Activated CD4-positive, alpha-beta T cell treated with anti-CD3 and anti-CD28 coated beads for 36 hours (primary cell): ENCODE results near the gene FHL3. TPM values are rescaled to one million over a fixed set of nuclear protein-coding genes. Genes with fewer than 3 reads are reported as not detected.
"Not testable (repeated sequence)": the region's sequence is repeated elsewhere in the genome, so short reads cannot be mapped to it uniquely, and the experiment has no call there.

Source experiments
- ATAC-seq: fragments of 200-7000 bp; cut with Tn5 transposase; one replicate; pipeline ENCODE4 v1.10.0; 2021; ENCODE audit warnings: mild to moderate bottlenecking, moderate library complexity
- CTCF ChIA-PET: fragments of 350-600 bp; sonication (Branson Sonifier 250); formaldehyde crosslinking; loops from one replicate; lab custom pipeline; 2021; ENCODE audit warnings: antibody characterized with exemption; lab: Charles Lee
- POLR2A ChIA-PET: fragments of 350-600 bp; sonication (Branson Sonifier 250); formaldehyde crosslinking; loops from one replicate; lab custom pipeline; 2021; ENCODE audit warnings: antibody characterized with exemption, inconsistent platforms; lab: Charles Lee
- DNase-seq: peaks from one replicate; pipeline ENCODE4 v3.0.0-alpha.2; 2020
- H3K27ac Mint-ChIP-seq: one replicate; pipeline ENCODE4 v1.8.0; 2021; ENCODE audit warnings: mixed read lengths
- H3K27me3 Mint-ChIP-seq: one replicate; pipeline ENCODE4 v1.8.0; 2021; ENCODE audit warnings: mixed read lengths
- H3K36me3 Mint-ChIP-seq: one replicate; pipeline ENCODE4 v1.8.0; 2021; ENCODE audit warnings: low read depth, mixed read lengths
- H3K4me1 Mint-ChIP-seq: one replicate; pipeline ENCODE4 v1.8.0; 2021; ENCODE audit warnings: mixed read lengths
- H3K4me3 Mint-ChIP-seq: one replicate; pipeline ENCODE4 v1.8.0; 2021; ENCODE audit warnings: mild to moderate bottlenecking, moderate library complexity, mixed read lengths
- H3K9me3 Mint-ChIP-seq: one replicate; pipeline ENCODE4 v1.8.0; 2021; ENCODE audit warnings: low read depth, mixed read lengths
- intact Hi-C, 2 experiments: fragments of 100-400 bp; cut with DNase I in 1 of 2; cut with micrococcal nuclease in 1 of 2; formaldehyde crosslinking; loops; one replicate each; pipeline versions ENCODE4 v1.14.2 to v1.15.1; 2022 to 2024; cut with DNase I, micrococcal nuclease
- total RNA-seq, 2 experiments: library from RNA; stranded (reverse); gene quantifications; one replicate each; pipeline ENCODE4 v1.2.3, GENCODE V29; 2021

Gene FHL3
- total RNA-seq, 2 experiments from 2014 or later = 21.1 to 23.8 TPM

- H3K36me3 Mint-ChIP-seq, H3K27me3 Mint-ChIP-seq, H3K27ac Mint-ChIP-seq, DNase-seq, ATAC-seq, H3K4me3 Mint-ChIP-seq, H3K9me3 Mint-ChIP-seq: not testable (repeated sequence)
- peaks cover 40% of the 10 kb centered on the region for H3K4me1 Mint-ChIP-seq
- intact Hi-C loops = loop anchor here in 1 of 2 experiments (10.0 kb wide), 1 partner anchor 372 kb away; no protein-coding TSS in a partner anchor
- POLR2A ChIA-PET = interaction anchor here (0.8 kb wide), 1 partner anchor 44 kb away, joined by 6 read pairs; no protein-coding TSS in a partner anchor
- CTCF ChIA-PET = interaction anchor here (0.8 to 1.3 kb wide), 2 partner anchors 9 to 12 kb away, joined by 4 read pairs; no protein-coding TSS in a partner anchor
Measured at GRCh38 chr1:38032992-38033391, 27.7 kb upstream of the FHL3 start.

GRCh38 chr1:38031513-38031866, 26.2 kb upstream of the FHL3 start:
- Mint-ChIP-seq H3K4me3 (no peak overlapping the region), H3K27ac (peak overlapping the region; percentile 23), H3K27me3 (no peaks in the 10 kb centered on the region), H3K4me1 (peaks cover 55% of the 10 kb centered on the region), H3K36me3 (peaks cover 8% of the 10 kb centered on the region), H3K9me3 (no peaks in the 10 kb centered on the region)
- intact Hi-C loops = loop anchor here in 1 of 2 experiments (10.0 kb wide), 1 partner anchor 373 kb away; no protein-coding TSS in a partner anchor
- POLR2A ChIA-PET = no interaction called here
- ATAC-seq (no peak), DNase-seq (no peak)
- CTCF ChIA-PET = no interaction called here

GRCh38 chr1:38030596-38031512, 25.5 kb upstream of the FHL3 start:
- DNase-seq (no peak), ATAC-seq (no peak)
- Mint-ChIP-seq H3K27me3 (no peaks in the 10 kb centered on the region), H3K9me3 (no peaks in the 10 kb centered on the region), H3K4me3 (peak overlapping the region; percentile 11), H3K36me3 (peaks cover 14% of the 10 kb centered on the region), H3K27ac (peak overlapping the region; percentile 91), H3K4me1 (peaks cover 57% of the 10 kb centered on the region)
- POLR2A ChIA-PET = interaction anchor here (0.8 to 1.5 kb wide), 6 partner anchors 12 to 821 kb away, joined by 3 to 5 read pairs (median 4); partner anchors contain the start of gene POU3F1
- CTCF ChIA-PET = interaction anchor here (0.5 to 2.3 kb wide), 7 partner anchors 10 to 244 kb away, joined by 3 to 10 read pairs (median 3); no protein-coding TSS in a partner anchor
- intact Hi-C loops = loop anchor here in 1 of 2 experiments (1.0 to 10.0 kb wide), 4 partner anchors 15 to 528 kb away; partner anchors contain the start of gene POU3F1

- Mint-ChIP-seq H3K36me3 (peaks cover 21% of the 10 kb centered on the region), H3K27ac (peak overlapping the region; percentile 91), H3K9me3 (no peaks in the 10 kb centered on the region), H3K27me3 (no peaks in the 10 kb centered on the region), H3K4me3 (peak overlapping the region; percentile 16), H3K4me1 (peaks cover 61% of the 10 kb centered on the region)
- ChIA-PET POLR2A (interaction anchor here (0.6 to 1.5 kb wide), 7 partner anchors 13 to 822 kb away, joined by 3 to 5 read pairs (median 4); partner anchors contain the start of gene POU3F1), CTCF (interaction anchor here (0.5 to 2.3 kb wide), 12 partner anchors 11 to 793 kb away, joined by 3 to 10 read pairs (median 3); partner anchors contain the start of gene POU3F1)
- ATAC-seq = peak; percentile 58
- DNase-seq = peak; percentile 90
- intact Hi-C loops = loop anchor here (1.0 to 10.0 kb wide), 10 partner anchors 16 to 1662 kb away; partner anchors contain the start of genes HPCAL4 (in 1 of the 2) and POU3F1 (in 1 of the 2)
Measured at GRCh38 chr1:38029685-38030511, 24.6 kb upstream of the FHL3 start.

GRCh38 chr1:38029081-38029681, 23.9 kb upstream of the FHL3 start:
- Mint-ChIP-seq H3K4me3 (no peak overlapping the region), H3K4me1 (peaks cover 61% of the 10 kb centered on the region)
- intact Hi-C loops = loop anchor here (5.0 kb wide), 6 partner anchors 43 to 1663 kb away; partner anchors contain the start of gene HPCAL4 (in 1 of the 2)

GRCh38 chr1:38028671-38029070, 23.4 kb upstream of the FHL3 start:
- POLR2A ChIA-PET = interaction anchor here (0.6 to 2.6 kb wide), 7 partner anchors 10 to 831 kb away, joined by 3 to 27 read pairs (median 3); partner anchors contain the start of genes RRAGC and UTP11
- peaks cover 61% of the 10 kb centered on the region for H3K4me1 Mint-ChIP-seq

More at GRCh38 chr1:38029081-38029681, 23.9 kb upstream of the FHL3 start:
- H3K36me3 Mint-ChIP-seq = peaks cover 24% of the 10 kb centered on the region
- H3K27me3 Mint-ChIP-seq = no peaks in the 10 kb centered on the region
- H3K27ac Mint-ChIP-seq = peak overlapping the region; percentile 91
- CTCF ChIA-PET = interaction anchor here (0.7 to 2.9 kb wide), 8 partner anchors 12 to 64 kb away, joined by 3 to 27 read pairs (median 9); partner anchors contain the start of genes POU3F1 and UTP11
- ATAC-seq = no peak
- DNase-seq = no peak
- no peaks in the 10 kb centered on the region for H3K9me3 Mint-ChIP-seq
- POLR2A ChIA-PET = interaction anchor here (0.6 to 1.6 kb wide), 4 partner anchors 18 to 98 kb away, joined by 3 to 8 read pairs (median 4); partner anchors contain the start of gene POU3F1

GRCh38 chr1:38028105-38028591, 22.8 kb upstream of the FHL3 start:
- ATAC-seq = peak; percentile 89
- DNase-seq = peak; percentile 87
- Mint-ChIP-seq H3K27me3 (no peaks in the 10 kb centered on the region), H3K9me3 (no peaks in the 10 kb centered on the region), H3K36me3 (peaks cover 28% of the 10 kb centered on the region), H3K27ac (peak overlapping the region; percentile 91), H3K4me3 (peak overlapping the region; percentile 33), H3K4me1 (peaks cover 61% of the 10 kb centered on the region)
- ChIA-PET CTCF (interaction anchor here (0.7 to 2.9 kb wide), 17 partner anchors 10 to 807 kb away, joined by 3 to 27 read pairs (median 4); partner anchors contain the start of gene UTP11), POLR2A (interaction anchor here (0.6 to 2.6 kb wide), 15 partner anchors 9 to 998 kb away, joined by 3 to 27 read pairs (median 4); partner anchors contain the start of genes NDUFS5, POU3F1, RRAGC and UTP11)
- intact Hi-C loops = loop anchor here (1.0 to 5.0 kb wide), 13 partner anchors 16 to 1664 kb away; partner anchors contain the start of genes AKIRIN1 (in 1 of the 2), HPCAL4 (in 1 of the 2), RRAGC (in 1 of the 2) and SF3A3 (in 1 of the 2)

More at GRCh38 chr1:38028671-38029070, 23.4 kb upstream of the FHL3 start:
- ATAC-seq (no peak), DNase-seq (peak; percentile 36)
- no peaks in the 10 kb centered on the region for H3K9me3 Mint-ChIP-seq
- peak overlapping the region; percentile 91 for H3K27ac Mint-ChIP-seq
- intact Hi-C loops = loop anchor here (1.0 to 5.0 kb wide), 13 partner anchors 16 to 1664 kb away; partner anchors contain the start of genes AKIRIN1 (in 1 of the 2), HPCAL4 (in 1 of the 2), RRAGC (in 1 of the 2) and SF3A3 (in 1 of the 2)
- H3K36me3 Mint-ChIP-seq = peaks cover 28% of the 10 kb centered on the region
- H3K4me3 Mint-ChIP-seq = peak overlapping the region; percentile 33
- CTCF ChIA-PET = interaction anchor here (0.8 to 2.9 kb wide), 14 partner anchors 11 to 807 kb away, joined by 3 to 27 read pairs (median 4); partner anchors contain the start of gene UTP11
- H3K27me3 Mint-ChIP-seq = no peaks in the 10 kb centered on the region

GRCh38 chr1:38027201-38028104, 22.1 kb upstream of the FHL3 start:
- peak overlapping the region; percentile 91 for H3K27ac Mint-ChIP-seq
- DNase-seq (peak; percentile 38), ATAC-seq (no peak)
- no peaks in the 10 kb centered on the region for H3K27me3 Mint-ChIP-seq
- ChIA-PET POLR2A (interaction anchor here (0.6 to 2.6 kb wide), 14 partner anchors 8 to 999 kb away, joined by 3 to 27 read pairs (median 4); partner anchors contain the start of genes NDUFS5, POU3F1, RRAGC and UTP11), CTCF (interaction anchor here (0.5 to 2.9 kb wide), 25 partner anchors 9 to 1178 kb away, joined by 3 to 27 read pairs (median 4); partner anchors contain the start of genes MTF1 and UTP11)
- H3K9me3 Mint-ChIP-seq = no peaks in the 10 kb centered on the region
- H3K4me1 Mint-ChIP-seq = peaks cover 61% of the 10 kb centered on the region
- peaks cover 32% of the 10 kb centered on the region for H3K36me3 Mint-ChIP-seq
- intact Hi-C loops = loop anchor here (1.0 to 5.0 kb wide), 15 partner anchors 15 to 1665 kb away; partner anchors contain the start of genes AKIRIN1 (in 1 of the 2), HPCAL4 (in 1 of the 2), RRAGC (in 1 of the 2) and SF3A3 (in 1 of the 2)
- peak overlapping the region; percentile 27 for H3K4me3 Mint-ChIP-seq
